GM23248 (cell line): ENCODE measurements around the gene TMEM178B. TPM values are rescaled to one million over a fixed set of nuclear protein-coding genes. Genes with fewer than 3 reads are reported as not detected.

Source experiments
- DNase-seq: peaks from one replicate; pipeline ENCODE4 v3.0.0-alpha.2; 2015
- H2AFZ ChIP-seq: fragments of 200-600 bp; sonication (generic); 2 replicates; pipeline ENCODE4 v1.6.1; 2016; ENCODE audit warnings: antibody characterized with exemption
- H3F3A ChIP-seq: fragments of 200-600 bp; sonication (generic); 2 replicates; pipeline ENCODE4 v1.6.1; 2016; ENCODE audit warnings: mild to moderate bottlenecking, antibody characterized with exemption, mixed run types; ENCODE audit not compliant: insufficient read depth
- H3K27ac ChIP-seq: fragments of 200-600 bp; sonication (generic); 2 replicates; pipeline ENCODE4 v1.5.1; 2016; ENCODE audit warnings: mild to moderate bottlenecking
- H3K27me3 ChIP-seq: fragments of 200-600 bp; sonication (generic); replicated peaks from 2 replicates; pipeline ENCODE4 v1.6.1; 2016; ENCODE audit warnings: mild to moderate bottlenecking; ENCODE audit not compliant: insufficient read depth
- H3K36me3 ChIP-seq: fragments of 200-600 bp; sonication (generic); 2 replicates; pipeline ENCODE4 v1.6.1; 2016; ENCODE audit warnings: low read depth, mild to moderate bottlenecking
- H3K4me1 ChIP-seq: fragments of 200-600 bp; sonication (generic); 2 replicates; pipeline ENCODE4 v1.6.1; 2016; ENCODE audit warnings: mild to moderate bottlenecking; ENCODE audit not compliant: insufficient read depth
- H3K4me2 ChIP-seq: fragments of 200-600 bp; sonication (generic); one replicate; pipeline ENCODE4 v1.6.1; 2016; ENCODE audit warnings: mild to moderate bottlenecking; ENCODE audit not compliant: unreplicated experiment
- H3K4me3 ChIP-seq: fragments of 200-600 bp; sonication (generic); 2 replicates; pipeline ENCODE4 v1.5.1; 2016; ENCODE audit warnings: mild to moderate bottlenecking
- H3K79me2 ChIP-seq: fragments of 200-600 bp; sonication (generic); 2 replicates; pipeline ENCODE4 v1.6.1; 2016; ENCODE audit warnings: mild to moderate bottlenecking; ENCODE audit not compliant: insufficient read depth
- H3K9ac ChIP-seq: fragments of 200-600 bp; sonication (generic); 2 replicates; pipeline ENCODE4 v1.6.1; 2016; ENCODE audit warnings: mild to moderate bottlenecking
- H3K9me2 ChIP-seq: fragments of 200-600 bp; sonication (generic); 2 replicates; pipeline ENCODE4 v1.6.1; 2016; ENCODE audit warnings: mixed run types, mild to moderate bottlenecking, moderate library complexity; ENCODE audit not compliant: insufficient read depth
- H3K9me3 ChIP-seq: fragments of 200-600 bp; sonication (generic); one replicate; pipeline ENCODE4 v1.6.1; 2017; ENCODE audit warnings: low read depth
- H4K20me1 ChIP-seq: fragments of 200-600 bp; sonication (generic); 2 replicates; pipeline ENCODE4 v1.6.0; 2016; ENCODE audit not compliant: insufficient read depth
- EZH2 ChIP-seq: fragments of 200-600 bp; sonication (generic); IDR thresholded peaks from 2 replicates; pipeline ENCODE4 v1.6.1; 2018; ENCODE audit warnings: antibody characterized with exemption, mild to moderate bottlenecking; ENCODE audit not compliant: insufficient read depth, poor library complexity, severe bottlenecking
- EZH2phosphoT487 ChIP-seq: fragments of 200-600 bp; sonication (generic); IDR thresholded peaks from 2 replicates; pipeline ENCODE4 v1.6.1; 2018; ENCODE audit warnings: antibody characterized with exemption, moderate library complexity, mild to moderate bottlenecking, low read depth; ENCODE audit not compliant: insufficient read depth
- WGBS, 2 experiments: methylation state at CpG; one replicate each; pipeline ENCODE4 v1.1.6; 2015 to 2017; ENCODE audit warnings: low lambda C conversion rate in 2 of 2, low coverage in 1 of 2; ENCODE audit errors: missing lambda C conversion rate in 2 of 2; 5-methylcytosine and 5-hydroxymethylcytosine counted together
- in situ Hi-C: fragments of 300-500 bp; cut with MboI; formaldehyde crosslinking; loops from 2 replicates; pipeline ENCODE4 v1.15.0; 2020
- polyA plus RNA-seq: library from polyadenylated mRNA; unstranded; fragments of >200 nt; fragmentation: Nextera tagmentation; extraction: Ambion mirVana; gene quantifications from 2 replicates; pipeline ENCODE4 v1.2.1, GENCODE V29; 2016
- total RNA-seq: library from RNA; depleted of rRNA; stranded (reverse); fragments of >200 nt; shearing (Covaris generic); gene quantifications from 2 replicates; pipeline ENCODE4 v1.2.3, GENCODE V29; 2014

The TMEM178B gene
- total and polyA plus RNA-seq, 2 experiments from 2014 or later, result 0.05 to 0.22 TPM

- Histone ChIP-seq H3K9me3 (no peaks in the 10 kb centered on the region), H3K4me3 (no peak overlapping the region), H3K4me2 (no peak overlapping the region), H3K36me3 (no peaks in the 10 kb centered on the region), H4K20me1 (no peaks in the 10 kb centered on the region), H3K27ac (no peak overlapping the region), H3K27me3 (no peaks in the 10 kb centered on the region), H3K4me1 (no peaks in the 10 kb centered on the region), H2AFZ (no peak overlapping the region), H3F3A (no peaks in the 10 kb centered on the region), H3K9me2 (no peaks in the 10 kb centered on the region), H3K9ac (no peak overlapping the region), H3K79me2 (no peaks in the 10 kb centered on the region)
- WGBS, 2 experiments, result 0 to 2% methylated on average over 3 of the region's 3 CpGs
- DNase-seq, result no peak
- no peak for TF ChIP-seq EZH2phosphoT487
- no peak for TF ChIP-seq EZH2
- in situ Hi-C loops, result no loop called here
Observed at GRCh38 chr7:141356161-141356560, 282.3 kb downstream of the TMEM178B start.

- Histone ChIP-seq H3K79me2 (no peaks in the 10 kb centered on the region), H3K9me2 (no peaks in the 10 kb centered on the region), H3K4me2 (no peak overlapping the region), H4K20me1 (no peaks in the 10 kb centered on the region), H3K4me1 (peaks cover 8% of the 10 kb centered on the region; the same call in 1 of the 2 replicates), H3K36me3 (no peaks in the 10 kb centered on the region), H3K27me3 (no peaks in the 10 kb centered on the region), H3K4me3 (no peak overlapping the region), H3K9me3 (no peaks in the 10 kb centered on the region), H3K27ac (no peak overlapping the region), H2AFZ (no peak overlapping the region), H3F3A (0 out of 2 replicates have a peak, but pooled peaks cover 7% of the 10 kb centered on the region), H3K9ac (no peak overlapping the region)
- WGBS, 2 experiments, result 5 to 22% methylated on average over 1 of the region's 1 CpG
- DNase-seq, result no peak
- TF ChIP-seq EZH2phosphoT487, result no peak
- TF ChIP-seq EZH2, result no peak
- in situ Hi-C loops, result no loop called here
Observed at GRCh38 chr7:141358386-141358785, 284.5 kb downstream of the TMEM178B start.

- Histone ChIP-seq H4K20me1 (no peaks in the 10 kb centered on the region), H3K9ac (no peak overlapping the region), H3K79me2 (no peaks in the 10 kb centered on the region), H3K4me3 (no peak overlapping the region), H3K27ac (no peak overlapping the region), H3K36me3 (no peaks in the 10 kb centered on the region), H3K27me3 (no peaks in the 10 kb centered on the region), H3F3A (0 out of 2 replicates have a peak, but pooled peaks cover 7% of the 10 kb centered on the region), H3K4me2 (no peak overlapping the region), H3K9me2 (no peaks in the 10 kb centered on the region), H3K9me3 (no peaks in the 10 kb centered on the region), H3K4me1 (peaks cover 9% of the 10 kb centered on the region; the same call in 1 of the 2 replicates), H2AFZ (no peak overlapping the region)
- TF ChIP-seq EZH2phosphoT487, result no peak
- TF ChIP-seq EZH2, result no peak
- DNase-seq, result no peak
- 7 to 8% methylated on average over 3 of the region's 3 CpGs for WGBS, 2 experiments
- in situ Hi-C loops, result no loop called here
Observed at GRCh38 chr7:141359262-141359661, 285.4 kb downstream of the TMEM178B start.

GRCh38 chr7:141359740-141360415 lies 286.0 kb downstream of the TMEM178B start:
- H4K20me1 ChIP-seq, result no peaks in the 10 kb centered on the region
- DNase-seq, result no peak
- 0 out of 2 replicates have a peak, but pooled peaks cover 7% of the 10 kb centered on the region for H3F3A ChIP-seq
- no peaks in the 10 kb centered on the region for H3K79me2 ChIP-seq
- no peaks in the 10 kb centered on the region for H3K9me3 ChIP-seq
- H2AFZ ChIP-seq, result no peak overlapping the region
- H3K4me3 ChIP-seq, result no peak overlapping the region
- peaks cover 9% of the 10 kb centered on the region; the same call in 1 of the 2 replicates for H3K4me1 ChIP-seq
- in situ Hi-C loops, result no loop called here
- H3K27ac ChIP-seq, result no peak overlapping the region
- H3K27me3 ChIP-seq, result no peaks in the 10 kb centered on the region
- no peak overlapping the region for H3K4me2 ChIP-seq
- H3K9ac ChIP-seq, result no peak overlapping the region
- no peaks in the 10 kb centered on the region for H3K9me2 ChIP-seq
- H3K36me3 ChIP-seq, result no peaks in the 10 kb centered on the region
- TF ChIP-seq EZH2 (no peak), EZH2phosphoT487 (no peak)
- WGBS, 2 experiments, result 11 to 18% methylated on average over 5 of the region's 5 CpGs

GRCh38 chr7:141360416-141360760 lies 286.5 kb downstream of the TMEM178B start:
- no peaks in the 10 kb centered on the region for H3K9me2 ChIP-seq
- no peaks in the 10 kb centered on the region for H3K36me3 ChIP-seq
- H3K9me3 ChIP-seq, result no peaks in the 10 kb centered on the region
- no peaks in the 10 kb centered on the region for H3K79me2 ChIP-seq
- H3K4me2 ChIP-seq, result no peak overlapping the region
- no peak overlapping the region for H3K27ac ChIP-seq
- 22 to 25% methylated on average over 3 of the region's 3 CpGs for WGBS, 2 experiments
- 0 out of 2 replicates have a peak, but pooled peaks cover 7% of the 10 kb centered on the region for H3F3A ChIP-seq
- H3K4me1 ChIP-seq, result peaks cover 9% of the 10 kb centered on the region; the same call in 1 of the 2 replicates
- H4K20me1 ChIP-seq, result no peaks in the 10 kb centered on the region
- H3K9ac ChIP-seq, result no peak overlapping the region
- in situ Hi-C loops, result no loop called here
- H3K27me3 ChIP-seq, result no peaks in the 10 kb centered on the region
- TF ChIP-seq EZH2phosphoT487 (no peak), EZH2 (no peak)
- no peak for DNase-seq
- no peak overlapping the region for H3K4me3 ChIP-seq
- H2AFZ ChIP-seq, result no peak overlapping the region
